GM19023 (cell line): Measurements from ENCODE around the gene MROH8.
"Not testable (repeated sequence)": the region's sequence is repeated elsewhere in the genome, so short reads cannot be mapped to it uniquely, and the experiment has no call there.

Source experiments
- ATAC-seq: cut with Tn5 transposase; IDR thresholded peaks from one replicate; pipeline ENCODE4 v1.9.1; 2021; ENCODE audit warnings: mild to moderate bottlenecking, moderate library complexity; ENCODE audit not compliant: unreplicated experiment

MROH8 gene

GRCh38 chr20:37158248-37158647 lies 21.1 kb downstream of the MROH8 start:
- ATAC-seq, result no peak

- no peak for ATAC-seq
Observed at GRCh38 chr20:37155987-37156386, 23.4 kb downstream of the MROH8 start.

DNA sequence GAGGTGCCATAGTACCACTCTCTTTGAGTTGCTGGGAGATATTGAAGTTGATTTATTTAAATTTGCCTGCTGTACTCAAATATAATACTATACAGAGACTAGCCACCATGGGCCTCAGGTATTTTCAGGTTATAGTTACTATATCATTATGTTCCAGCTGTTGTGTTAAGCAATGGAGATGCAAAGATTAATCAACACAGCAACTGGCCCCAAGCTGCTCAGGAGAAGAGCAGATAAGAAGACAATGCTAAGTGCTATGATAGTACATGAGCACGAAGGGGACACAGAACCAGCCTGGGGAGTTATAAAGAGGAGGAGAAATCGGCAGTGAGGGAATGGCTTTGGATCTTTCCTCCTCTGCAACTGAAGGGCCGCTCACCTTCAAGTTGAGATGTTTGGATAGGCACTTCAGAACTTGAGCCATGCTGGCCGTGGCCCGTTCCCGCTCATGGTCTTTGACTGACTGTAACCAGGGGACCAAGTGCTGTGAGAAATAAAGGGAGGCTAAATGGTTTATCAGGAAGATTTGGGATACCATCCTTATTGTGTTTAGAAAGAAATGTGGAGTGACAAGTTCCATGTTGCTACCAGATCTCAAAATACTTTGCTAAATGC lies 24.6 kb downstream of the MROH8 start:
- ATAC-seq, result no peak

GRCh38 chr20:37152284-37152683 lies 27.1 kb downstream of the MROH8 start:
- ATAC-seq, result no peak

GRCh38 chr20:37151529-37151928 lies 27.8 kb downstream of the MROH8 start:
- no peak for ATAC-seq

DNA sequence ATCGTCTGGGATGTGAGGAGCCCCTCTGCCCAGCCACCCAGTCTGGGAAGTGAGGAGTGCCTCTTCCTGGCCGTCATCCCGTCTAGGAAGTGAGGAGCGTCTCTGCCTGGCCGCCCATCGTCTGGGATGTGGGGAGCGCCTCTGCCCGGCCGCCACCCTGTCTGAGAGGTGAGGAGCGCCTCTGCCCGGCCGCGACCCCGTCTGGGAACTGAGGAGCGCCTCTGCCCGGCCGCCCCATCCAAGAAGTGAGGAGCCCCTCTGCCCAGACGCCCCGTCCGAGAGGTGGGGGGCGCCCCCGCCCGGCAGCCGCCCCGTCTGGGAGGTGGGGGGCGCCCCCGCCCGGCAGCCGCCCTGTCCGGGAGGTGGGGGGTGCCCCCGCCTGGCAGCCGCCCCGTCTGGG lies 28.5 kb downstream of the MROH8 start:
- not testable (repeated sequence) for ATAC-seq

GRCh38 chr20:37147250-37147649 lies 32.1 kb downstream of the MROH8 start:
- no peak for ATAC-seq

DNA sequence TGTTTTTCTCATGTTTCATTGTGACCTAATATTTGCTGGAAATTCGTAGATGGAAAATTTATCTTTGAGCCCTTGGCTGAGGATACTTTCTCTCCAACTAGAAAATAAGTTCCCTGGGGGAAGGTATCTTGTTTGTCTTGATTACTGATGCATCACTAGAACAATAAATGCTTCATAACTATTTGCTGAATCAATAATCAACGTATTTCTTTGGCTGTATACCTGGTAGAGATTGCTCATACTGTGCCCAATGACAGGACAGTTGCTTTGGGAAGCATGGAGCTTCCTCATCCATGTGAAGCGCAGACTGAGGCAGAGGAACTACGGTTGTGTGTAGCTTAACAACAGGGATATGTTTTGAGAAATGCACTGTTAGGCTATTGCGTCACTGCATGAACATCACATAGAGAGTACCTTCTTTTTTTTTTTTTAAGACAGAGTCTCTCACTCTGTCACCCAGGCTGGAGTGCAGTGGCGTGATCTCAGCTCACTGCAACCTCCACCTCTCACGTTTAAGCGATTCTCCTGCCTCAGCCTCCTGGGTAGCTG lies 34.4 kb downstream of the MROH8 start:
- ATAC-seq, result no peak

DNA sequence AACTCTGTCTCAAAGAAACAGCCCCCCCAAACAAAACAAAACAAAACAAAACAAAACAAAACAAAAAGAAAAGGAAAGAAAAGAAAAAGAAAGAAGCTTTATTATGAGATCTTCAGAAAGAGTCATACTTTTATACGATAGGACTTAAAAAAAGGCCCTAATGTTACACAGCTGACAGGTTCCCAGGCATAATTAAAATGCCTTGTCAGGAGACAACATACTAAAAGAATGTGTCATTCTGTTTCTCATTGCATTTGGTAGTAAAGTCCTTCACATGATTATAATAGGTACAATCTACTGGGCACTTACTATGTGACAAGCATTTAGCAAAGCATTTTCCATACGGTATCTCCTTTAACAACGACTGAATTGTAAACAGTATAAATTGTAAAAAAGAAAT lies 36.6 kb downstream of the MROH8 start:
- no peak for ATAC-seq

GRCh38 chr20:37137547-37137946 lies 41.8 kb downstream of the MROH8 start:
- ATAC-seq, result no peak

DNA sequence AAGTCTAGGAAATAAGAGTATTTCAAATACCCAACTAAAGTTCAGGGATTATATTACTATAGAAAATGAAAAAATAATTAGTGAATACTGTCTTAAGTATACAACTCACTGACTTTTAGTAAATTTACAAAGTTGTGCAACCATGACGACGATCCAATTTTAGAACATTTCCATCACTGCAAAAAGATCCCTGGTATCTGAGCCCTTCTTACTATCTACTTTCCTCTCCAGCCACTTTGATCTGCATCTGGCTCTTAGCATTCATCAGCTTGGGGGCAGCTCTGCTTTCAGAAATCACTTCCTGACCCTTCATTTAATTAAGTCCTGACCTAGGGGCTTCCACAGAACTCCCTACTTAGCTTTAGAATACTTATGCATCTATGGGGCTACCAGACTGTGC lies 45.4 kb downstream of the MROH8 start:
- ATAC-seq, result no peak

DNA sequence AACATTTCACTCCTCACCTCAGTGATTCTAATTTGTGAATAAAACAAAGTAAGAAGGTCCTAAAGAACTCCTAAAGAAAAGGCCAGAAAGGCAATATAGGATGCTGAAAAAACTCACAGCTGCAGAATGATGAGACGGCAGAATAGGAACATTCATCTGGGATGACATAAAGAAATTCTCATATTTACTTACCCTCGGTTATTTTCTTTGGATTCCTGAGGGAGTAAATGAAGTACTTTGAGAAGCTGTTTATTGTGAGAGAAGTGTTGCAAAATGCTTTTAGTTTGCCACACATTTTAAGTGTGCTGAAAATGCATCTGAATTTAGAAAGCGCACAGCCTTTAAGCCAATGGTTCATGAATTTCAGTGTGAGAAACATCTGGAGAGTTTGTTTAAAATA lies 47.9 kb downstream of the MROH8 start:
- ATAC-seq, result no peak

GRCh38 chr20:37128803-37129202 lies 50.5 kb downstream of the MROH8 start:
- no peak for ATAC-seq

GRCh38 chr20:37126290-37126689 lies 53.1 kb downstream of the MROH8 start:
- not testable (repeated sequence) for ATAC-seq

- no peak for ATAC-seq
Observed at GRCh38 chr20:37123441-37123840, 55.9 kb downstream of the MROH8 start.

DNA sequence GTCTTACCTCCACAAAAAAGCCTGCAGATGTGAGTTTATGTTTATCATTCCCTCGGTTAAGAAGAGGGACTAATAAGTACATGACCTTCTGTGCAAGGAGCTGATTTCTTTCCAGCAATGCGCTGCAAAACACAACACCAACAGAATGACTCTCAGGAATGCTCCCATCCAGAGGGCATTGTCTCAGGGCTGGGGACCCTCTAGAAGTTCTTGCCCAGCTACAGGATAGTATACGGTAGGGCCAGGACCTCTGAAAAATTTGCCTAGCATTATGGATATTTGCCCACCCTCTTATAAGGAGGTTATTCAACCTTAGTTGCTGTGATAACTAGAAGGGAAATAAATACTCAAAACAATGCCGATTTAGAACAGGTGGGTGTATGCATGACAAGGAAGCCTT lies 58.9 kb downstream of the MROH8 start:
- no peak for ATAC-seq

DNA sequence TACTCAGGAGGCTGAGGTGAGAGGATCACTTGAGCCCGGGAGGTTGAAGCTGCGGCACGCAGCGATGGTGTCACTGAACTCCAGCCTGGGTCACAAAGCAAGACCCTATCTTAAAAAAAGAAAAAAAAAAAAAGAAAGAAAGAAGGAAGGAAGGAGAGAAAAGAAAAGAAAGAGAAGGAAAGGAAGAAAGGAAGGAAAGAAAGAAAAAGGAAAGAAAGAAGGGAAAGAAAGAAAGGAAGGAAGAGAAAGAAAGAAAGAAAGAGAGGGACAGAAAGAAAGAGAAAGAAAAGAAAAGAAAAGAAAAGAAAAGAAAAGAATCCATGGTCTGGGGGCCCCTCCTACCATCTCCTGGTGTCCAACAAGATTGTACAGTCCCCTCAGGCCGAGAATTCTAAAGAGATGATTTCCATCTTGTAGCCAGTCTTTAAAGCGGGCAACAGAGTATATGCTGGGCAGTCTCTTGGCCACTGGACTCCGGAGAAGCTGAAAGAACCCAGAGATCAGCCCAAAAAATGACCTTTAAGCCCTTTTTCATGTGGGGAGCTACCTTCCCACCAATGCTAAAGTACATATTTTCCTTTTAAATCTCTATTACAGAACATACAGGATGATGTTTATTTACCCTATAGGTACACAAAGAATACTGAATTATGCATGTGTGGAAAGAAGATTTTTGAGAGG lies 59.9 kb downstream of the MROH8 start:
- no peak for ATAC-seq

- ATAC-seq, result no peak
Observed at GRCh38 chr20:37114012-37114411, 65.3 kb downstream of the MROH8 start.

DNA sequence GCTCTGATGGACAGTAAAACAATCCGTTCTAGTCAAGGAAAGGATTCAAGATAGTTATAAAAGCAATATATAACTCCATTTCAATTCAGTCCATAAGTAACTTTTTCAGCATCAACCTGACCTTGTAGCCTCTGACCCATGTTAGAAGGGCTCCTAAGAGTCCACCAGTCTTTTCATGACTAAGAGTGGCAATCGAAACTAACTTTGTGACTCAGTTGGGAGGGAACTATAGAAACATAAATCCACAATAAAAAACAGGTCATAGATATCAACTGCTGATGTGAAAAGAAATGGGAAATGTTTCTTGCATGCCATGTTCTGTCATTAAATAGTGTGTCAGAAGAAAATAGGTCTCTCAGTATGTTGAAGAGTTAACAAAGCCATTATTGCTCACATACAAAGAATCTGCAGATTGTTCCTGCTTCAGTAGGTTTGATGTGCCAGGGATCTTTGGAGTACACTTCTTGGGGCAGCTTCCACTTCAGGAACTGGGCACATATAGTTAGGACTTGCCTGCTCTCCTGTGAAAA lies 67.4 kb downstream of the MROH8 start:
- no peak for ATAC-seq

DNA sequence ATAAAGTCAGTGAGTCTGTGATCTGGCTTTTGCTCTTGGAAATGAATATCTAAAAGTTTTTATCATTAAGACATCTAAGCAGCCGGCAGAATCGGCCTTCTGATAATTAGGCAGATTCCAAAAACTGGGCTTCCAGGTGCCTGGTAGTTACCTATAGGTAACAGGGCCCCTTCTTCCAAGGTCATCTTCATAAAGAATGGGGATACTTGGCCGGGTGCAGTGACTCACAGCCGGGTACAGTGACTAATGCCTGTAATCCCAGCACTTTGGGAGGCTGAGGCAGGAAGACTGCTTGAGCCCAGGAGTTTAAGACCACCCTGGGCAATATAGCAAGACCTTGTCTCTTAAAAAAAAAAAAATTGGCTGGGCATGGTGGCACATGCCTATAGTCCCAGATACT lies 70.7 kb downstream of the MROH8 start:
- no peak for ATAC-seq

DNA sequence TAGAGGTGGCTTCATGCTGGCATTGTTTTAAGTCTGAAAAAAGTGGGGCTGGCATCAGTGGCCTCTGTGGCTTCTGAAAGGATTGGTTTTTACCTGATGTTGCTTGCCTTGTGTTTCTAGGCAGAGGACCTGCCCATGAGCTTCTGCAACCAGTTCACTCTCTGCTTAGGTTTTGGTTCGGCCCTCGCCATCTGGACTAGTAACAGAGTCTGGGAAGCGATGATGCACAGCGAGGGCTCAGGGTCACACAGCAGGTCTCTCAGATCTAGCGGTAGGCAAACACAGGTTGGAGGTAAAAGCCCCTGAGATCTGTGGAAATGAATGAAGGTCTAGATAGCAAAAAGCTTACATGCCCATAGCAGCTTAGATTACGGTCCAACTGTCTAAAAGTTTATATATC lies 76.8 kb downstream of the MROH8 start:
- ATAC-seq, result no peak

DNA sequence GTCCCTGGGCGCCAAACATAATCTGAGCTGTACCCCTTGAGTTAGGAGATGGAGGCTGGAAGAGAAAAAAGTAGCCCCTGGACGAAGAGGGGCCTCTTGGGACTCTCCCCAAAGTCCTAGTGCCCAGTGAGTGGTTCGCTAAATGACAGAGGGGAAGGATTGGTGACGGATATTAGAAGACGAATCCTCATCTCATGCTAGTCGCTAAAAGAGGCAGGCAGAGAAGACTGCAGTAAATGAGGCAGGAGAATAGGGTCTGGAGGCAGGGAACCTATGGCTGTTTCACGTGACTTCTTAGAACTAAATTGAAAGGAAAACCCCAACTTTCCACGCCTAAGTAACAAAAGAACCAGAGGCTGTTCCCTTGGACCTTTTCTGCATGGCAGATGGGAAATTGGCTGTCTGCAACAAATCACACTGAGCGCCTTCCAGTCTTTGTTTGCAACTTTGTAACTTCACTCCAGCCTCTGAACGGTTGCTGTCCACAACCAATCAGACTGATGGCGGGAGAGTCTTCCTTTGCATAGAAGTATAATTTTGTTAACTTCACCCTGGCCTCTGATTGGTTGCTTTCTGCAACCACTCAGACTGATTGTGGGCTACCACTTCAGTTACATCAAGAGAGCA lies 82.8 kb downstream of the MROH8 start:
- peak; percentile 12 for ATAC-seq
